GM20000 (cell line): ENCODE measurements around the gene FOXD3.

ENCODE experiments used
- DNase-seq: peaks from one replicate; pipeline ENCODE4 v3.0.0; 2012; ENCODE audit warnings: low spot score
- TF ChIP-seq, protein P1 (sequence below): IDR thresholded peaks from 2 replicates; pipeline ENCODE4 v1.5.1; 2012; ENCODE audit warnings: mild to moderate bottlenecking, control low read depth; ENCODE audit errors: extremely low read depth, missing control alignments

FOXD3 gene

DNA sequence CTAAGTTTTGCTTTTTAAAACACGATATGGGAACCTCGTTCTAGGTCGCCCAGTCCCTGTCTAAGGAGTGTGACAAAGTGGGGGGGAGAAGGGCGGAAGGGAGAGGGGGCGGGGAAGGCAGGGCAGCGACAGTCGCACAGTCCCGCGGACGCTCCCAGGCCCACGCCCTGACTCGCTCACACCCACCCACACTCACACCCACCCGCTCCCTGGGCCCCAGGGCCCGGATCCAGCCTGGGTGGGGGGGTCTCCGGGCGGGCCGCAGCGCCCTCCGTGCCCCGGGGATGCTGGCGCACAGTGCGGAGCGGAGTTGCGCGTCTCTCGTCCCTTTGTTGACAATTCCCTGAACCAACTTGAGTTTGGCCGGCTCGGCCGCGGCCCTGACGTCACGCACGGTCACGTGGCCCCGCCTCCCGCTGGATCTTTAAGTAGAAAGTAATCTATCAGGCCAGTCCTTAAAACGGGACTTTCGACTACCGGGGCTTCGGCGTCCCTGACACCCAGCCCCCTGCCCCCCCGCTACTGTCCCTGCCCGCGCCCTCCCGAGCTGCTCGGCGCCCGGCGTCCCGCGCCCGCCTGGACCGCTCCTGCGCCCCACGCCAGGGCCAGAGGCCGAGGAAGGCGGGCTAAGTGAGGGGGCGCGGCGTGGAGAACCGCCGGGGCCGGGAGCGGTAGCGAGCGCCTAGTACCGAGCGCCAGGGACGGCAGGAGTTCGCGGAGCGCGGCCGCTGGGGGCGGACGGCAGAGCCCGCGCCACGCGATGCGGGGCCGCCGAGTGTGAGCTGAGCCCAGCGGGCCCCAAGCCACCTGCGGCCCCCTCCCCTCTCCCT lies at the start of gene FOXD3:
FOXD3 (plus strand) TSS at position 454 of the 830 bp plus-strand sequence. CDS start 492 bp downstream, outside the sequence.
- TF ChIP-seq, protein P1, sequence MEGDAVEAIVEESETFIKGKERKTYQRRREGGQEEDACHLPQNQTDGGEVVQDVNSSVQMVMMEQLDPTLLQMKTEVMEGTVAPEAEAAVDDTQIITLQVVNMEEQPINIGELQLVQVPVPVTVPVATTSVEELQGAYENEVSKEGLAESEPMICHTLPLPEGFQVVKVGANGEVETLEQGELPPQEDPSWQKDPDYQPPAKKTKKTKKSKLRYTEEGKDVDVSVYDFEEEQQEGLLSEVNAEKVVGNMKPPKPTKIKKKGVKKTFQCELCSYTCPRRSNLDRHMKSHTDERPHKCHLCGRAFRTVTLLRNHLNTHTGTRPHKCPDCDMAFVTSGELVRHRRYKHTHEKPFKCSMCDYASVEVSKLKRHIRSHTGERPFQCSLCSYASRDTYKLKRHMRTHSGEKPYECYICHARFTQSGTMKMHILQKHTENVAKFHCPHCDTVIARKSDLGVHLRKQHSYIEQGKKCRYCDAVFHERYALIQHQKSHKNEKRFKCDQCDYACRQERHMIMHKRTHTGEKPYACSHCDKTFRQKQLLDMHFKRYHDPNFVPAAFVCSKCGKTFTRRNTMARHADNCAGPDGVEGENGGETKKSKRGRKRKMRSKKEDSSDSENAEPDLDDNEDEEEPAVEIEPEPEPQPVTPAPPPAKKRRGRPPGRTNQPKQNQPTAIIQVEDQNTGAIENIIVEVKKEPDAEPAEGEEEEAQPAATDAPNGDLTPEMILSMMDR, result no peak
- peak; percentile 65 for DNase-seq

DNA sequence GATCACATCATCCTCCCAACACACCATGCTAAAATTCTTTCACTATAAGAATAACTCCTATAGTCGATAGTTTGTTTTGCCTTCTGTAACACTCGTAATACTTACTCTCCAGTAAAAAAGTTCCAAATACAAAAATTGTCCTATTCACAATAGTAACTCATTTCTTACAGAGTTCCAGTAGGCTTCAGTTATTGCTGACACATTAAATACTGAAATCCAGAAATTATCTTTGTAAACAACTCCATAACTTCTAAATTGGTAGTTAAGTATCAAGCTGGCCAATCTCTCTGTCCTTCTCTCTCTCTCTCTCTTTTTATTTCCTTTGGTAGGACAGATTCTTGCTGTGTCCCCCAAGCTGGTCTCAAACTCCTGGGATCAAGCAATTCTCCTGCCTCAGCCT lies 49.6 kb upstream of the FOXD3 start:
- DNase-seq, result no peak
- TF ChIP-seq, protein P1, result no peak

DNA sequence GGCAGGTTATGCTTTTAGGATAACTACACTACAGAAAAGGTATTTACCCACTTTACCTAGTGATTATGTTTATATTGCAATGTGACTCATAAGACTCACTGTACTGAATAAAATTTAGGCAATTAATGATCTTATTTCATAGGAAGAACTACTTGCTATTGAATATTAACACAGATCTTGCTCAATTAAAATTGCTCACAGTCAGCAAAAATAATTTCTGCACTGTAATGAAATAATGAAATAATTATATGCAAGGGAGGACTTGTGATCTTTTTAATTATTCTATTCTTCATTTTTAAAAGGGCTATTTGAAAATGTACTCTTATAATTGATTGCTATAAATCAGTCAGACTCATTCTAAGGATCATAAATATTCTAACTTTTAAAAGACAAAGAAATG lies 48.0 kb upstream of the FOXD3 start:
- DNase-seq, result no peak
- TF ChIP-seq, protein P1, result no peak

DNA sequence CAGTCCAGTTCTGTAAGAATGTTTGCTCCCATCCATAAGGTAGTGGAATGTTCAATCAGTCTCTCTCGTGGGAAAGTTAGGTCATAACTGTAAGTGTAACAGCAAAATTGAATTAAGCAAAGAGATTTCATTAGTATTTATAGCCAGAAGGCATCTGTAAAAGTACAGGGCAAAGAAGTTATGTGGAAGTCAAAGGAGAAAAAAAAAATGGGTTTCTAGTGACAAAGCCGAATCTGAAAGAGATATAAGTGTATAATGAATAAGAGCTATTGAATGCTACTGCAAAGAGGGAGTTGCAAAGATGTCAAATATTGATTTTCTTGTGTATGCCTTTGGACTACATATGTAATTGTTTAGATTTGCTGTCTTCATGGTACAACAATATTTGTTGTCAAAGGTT lies 47.4 kb upstream of the FOXD3 start:
- TF ChIP-seq, protein P1, result no peak

DNA sequence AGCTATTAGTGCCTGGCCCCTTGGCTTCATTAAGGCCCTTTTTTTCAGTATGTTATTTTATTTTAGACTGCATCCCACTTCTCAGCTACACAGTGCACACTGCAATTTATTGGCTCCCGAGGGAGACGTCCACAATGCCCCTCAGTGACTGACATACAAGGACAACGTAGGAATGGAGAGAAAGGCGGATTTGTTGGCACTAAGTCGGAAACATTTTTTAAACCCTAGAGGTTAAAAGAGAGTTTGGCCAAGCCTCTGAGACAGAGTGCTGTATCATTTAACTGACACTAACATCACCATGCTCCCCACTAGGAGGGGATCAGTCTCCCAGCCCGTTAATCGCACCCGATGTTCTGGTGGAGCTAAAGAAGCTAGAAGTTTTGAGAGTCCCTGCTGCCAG lies 45.7 kb upstream of the FOXD3 start:
- no peak for DNase-seq
- TF ChIP-seq, protein P1, result no peak

More for the DNA sequence above, 47.4 kb upstream of the FOXD3 start:
- DNase-seq, result no peak

DNA sequence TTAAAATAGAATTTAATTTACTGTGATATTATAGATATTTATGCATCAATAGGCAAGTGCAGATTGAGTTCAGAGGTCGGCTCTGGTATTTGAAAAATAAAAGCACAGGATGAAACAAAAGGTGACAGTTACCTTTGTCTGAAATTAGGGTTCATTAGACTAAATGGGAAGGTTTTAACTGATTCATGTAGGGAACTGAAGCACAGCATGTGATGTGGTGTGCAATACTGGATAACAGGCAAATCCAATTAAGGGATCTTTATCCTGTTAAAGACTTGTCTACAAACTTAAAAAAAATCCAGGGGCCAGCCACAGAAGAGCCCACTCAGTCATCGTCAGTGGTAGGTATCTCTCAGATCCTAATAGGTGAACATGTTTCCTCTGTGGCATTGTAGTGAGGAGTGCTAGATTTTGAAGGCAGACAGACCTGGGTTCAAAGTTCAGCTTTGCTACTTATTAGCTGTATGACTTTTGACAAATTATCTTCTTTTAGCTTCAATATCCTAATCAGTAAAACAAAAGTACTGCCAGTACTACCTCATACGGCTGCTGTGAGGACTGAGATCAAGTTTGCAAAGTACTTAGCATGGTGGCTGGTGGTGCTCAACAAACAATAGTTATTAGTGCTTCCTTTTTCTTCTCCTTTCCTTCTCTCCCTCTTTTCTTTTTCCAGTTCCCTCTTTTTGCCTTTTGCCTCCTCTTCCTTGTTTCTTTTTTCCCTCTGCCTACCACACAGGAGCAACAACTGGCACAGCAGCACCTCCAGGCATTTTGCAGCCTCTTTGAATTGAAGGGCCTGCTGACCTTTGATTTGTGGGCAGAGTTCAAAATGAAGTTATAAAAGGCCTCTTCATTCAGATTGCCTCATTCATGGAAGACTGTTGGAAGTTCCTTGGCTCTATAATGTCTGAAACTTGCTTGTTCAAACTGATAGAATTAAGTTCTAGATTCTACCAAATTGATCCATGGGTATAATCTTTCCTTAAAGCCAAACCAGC lies 44.9 kb upstream of the FOXD3 start:
- DNase-seq, result no peak
- TF ChIP-seq, protein P1, result no peak
